Prostate gland (tissue), 2 donors: ENCODE data around the gene NIBAN1.

ENCODE experiments used
- POLR2A ChIP-seq: fragments of 450-650 bp; IDR thresholded peaks from one replicate; pipeline ENCODE4 v1.6.1; 2016; ENCODE audit warnings: antibody characterized with exemption, mild to moderate bottlenecking
- TF ChIP-seq, protein P1 (sequence below), 4 experiments: fragments of 200-600 bp in 2 of 4; fragments of 450-650 bp in 2 of 4; sonication (generic) in 2 of 4; IDR thresholded peaks; 1 replicate in 3 of 4; 2 replicates in 1 of 4; pipeline ENCODE4 v1.5.1; 2016 to 2019; ENCODE audit warnings: antibody characterized with exemption in 4 of 4, mild to moderate bottlenecking in 2 of 4, moderate library complexity in 2 of 4

DNA sequence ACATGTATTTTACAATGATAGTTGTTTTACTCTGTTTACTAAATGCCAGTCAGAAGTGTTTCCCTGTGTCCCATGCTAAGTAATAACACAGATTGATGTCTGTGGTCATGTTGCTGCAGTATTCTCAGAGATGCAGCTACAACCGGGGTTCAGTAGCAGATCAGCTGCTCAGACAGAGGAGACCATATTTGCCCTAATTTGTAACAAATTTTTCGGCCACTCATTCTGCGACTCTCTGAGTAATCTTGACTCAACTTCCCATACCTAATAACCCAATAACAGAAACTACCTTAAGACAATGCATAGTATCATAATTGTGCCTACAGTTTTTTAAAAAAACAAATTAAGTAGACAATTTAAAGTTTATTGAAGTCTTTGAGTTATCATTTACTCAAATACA, 32.6 kb downstream of the NIBAN1 start:
- TF ChIP-seq, protein P1, sequence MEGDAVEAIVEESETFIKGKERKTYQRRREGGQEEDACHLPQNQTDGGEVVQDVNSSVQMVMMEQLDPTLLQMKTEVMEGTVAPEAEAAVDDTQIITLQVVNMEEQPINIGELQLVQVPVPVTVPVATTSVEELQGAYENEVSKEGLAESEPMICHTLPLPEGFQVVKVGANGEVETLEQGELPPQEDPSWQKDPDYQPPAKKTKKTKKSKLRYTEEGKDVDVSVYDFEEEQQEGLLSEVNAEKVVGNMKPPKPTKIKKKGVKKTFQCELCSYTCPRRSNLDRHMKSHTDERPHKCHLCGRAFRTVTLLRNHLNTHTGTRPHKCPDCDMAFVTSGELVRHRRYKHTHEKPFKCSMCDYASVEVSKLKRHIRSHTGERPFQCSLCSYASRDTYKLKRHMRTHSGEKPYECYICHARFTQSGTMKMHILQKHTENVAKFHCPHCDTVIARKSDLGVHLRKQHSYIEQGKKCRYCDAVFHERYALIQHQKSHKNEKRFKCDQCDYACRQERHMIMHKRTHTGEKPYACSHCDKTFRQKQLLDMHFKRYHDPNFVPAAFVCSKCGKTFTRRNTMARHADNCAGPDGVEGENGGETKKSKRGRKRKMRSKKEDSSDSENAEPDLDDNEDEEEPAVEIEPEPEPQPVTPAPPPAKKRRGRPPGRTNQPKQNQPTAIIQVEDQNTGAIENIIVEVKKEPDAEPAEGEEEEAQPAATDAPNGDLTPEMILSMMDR (IDR thresholded peaks at IDR 0.05): no peak
- TF ChIP-seq POLR2A: no peak
